ENCODE data around the gene CCNI.

DNA sequence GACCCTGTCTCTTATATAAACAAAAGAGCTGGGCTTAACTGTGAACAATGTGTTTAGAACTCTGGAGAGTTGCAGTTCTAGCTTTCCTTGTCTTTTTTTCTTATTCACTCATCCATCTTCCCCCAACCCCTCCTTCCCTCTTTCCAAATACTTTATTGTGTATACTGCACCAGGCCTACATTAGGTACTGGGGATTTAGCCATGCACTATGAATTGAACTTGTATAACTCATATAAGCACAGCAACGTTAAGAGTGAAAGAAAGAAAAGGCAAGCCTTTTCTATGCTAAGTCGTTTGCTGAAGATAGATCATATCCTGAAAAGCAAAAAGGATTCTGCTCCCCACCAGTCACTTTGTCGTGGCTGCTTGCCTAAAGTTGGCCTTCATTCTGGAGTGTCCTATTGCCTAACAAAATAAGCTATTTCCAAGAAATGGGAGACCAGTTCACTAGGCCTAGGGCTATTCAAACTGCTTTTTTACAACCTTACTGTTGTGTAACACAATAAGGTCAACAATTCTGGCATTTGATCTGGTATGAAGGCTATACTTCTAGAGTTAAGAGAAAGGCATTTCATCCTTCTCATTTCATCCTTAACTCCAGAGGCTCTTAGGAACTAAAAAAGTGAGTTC, 32.2 kb downstream of the CCNI start:
- TF ChIP-seq CTCF (IDR thresholded peaks at IDR 0.05; ENCODE audit: insufficient read depth, low read length) (no peak), POLR2AphosphoS5 (IDR thresholded peaks at IDR 0.05; ENCODE audit: low read depth) (no peak), SPI1 (IDR thresholded peaks at IDR 0.05; ENCODE audit: borderline replicate concordance, low read depth) (no peak), GABPA (IDR thresholded peaks at IDR 0.05; ENCODE audit: low read depth) (no peak)
- TF ChIP-seq, protein P1, sequence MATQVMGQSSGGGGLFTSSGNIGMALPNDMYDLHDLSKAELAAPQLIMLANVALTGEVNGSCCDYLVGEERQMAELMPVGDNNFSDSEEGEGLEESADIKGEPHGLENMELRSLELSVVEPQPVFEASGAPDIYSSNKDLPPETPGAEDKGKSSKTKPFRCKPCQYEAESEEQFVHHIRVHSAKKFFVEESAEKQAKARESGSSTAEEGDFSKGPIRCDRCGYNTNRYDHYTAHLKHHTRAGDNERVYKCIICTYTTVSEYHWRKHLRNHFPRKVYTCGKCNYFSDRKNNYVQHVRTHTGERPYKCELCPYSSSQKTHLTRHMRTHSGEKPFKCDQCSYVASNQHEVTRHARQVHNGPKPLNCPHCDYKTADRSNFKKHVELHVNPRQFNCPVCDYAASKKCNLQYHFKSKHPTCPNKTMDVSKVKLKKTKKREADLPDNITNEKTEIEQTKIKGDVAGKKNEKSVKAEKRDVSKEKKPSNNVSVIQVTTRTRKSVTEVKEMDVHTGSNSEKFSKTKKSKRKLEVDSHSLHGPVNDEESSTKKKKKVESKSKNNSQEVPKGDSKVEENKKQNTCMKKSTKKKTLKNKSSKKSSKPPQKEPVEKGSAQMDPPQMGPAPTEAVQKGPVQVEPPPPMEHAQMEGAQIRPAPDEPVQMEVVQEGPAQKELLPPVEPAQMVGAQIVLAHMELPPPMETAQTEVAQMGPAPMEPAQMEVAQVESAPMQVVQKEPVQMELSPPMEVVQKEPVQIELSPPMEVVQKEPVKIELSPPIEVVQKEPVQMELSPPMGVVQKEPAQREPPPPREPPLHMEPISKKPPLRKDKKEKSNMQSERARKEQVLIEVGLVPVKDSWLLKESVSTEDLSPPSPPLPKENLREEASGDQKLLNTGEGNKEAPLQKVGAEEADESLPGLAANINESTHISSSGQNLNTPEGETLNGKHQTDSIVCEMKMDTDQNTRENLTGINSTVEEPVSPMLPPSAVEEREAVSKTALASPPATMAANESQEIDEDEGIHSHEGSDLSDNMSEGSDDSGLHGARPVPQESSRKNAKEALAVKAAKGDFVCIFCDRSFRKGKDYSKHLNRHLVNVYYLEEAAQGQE (IDR thresholded peaks at IDR 0.05; ENCODE audit: insufficient replicate concordance, low read depth): no peak
